Activated T-cell treated with anti-CD3 and anti-CD28 coated beads for 48 hours (primary cell): Measurements from ENCODE around the gene NR2F2.

Experiments
- DNase-seq: peaks from one replicate; pipeline ENCODE4 v3.0.0-alpha.2; 2020; ENCODE audit warnings: low read depth

NR2F2 gene

GRCh38 chr15:96332637-96333121 is 2.2 kb downstream of the NR2F2 start:
- no peak for DNase-seq

- DNase-seq: no peak
These were observed 2.9 kb downstream of the NR2F2 start for GRCh38 chr15:96333131-96334016.

- DNase-seq: no peak
These were observed 3.7 kb downstream of the NR2F2 start for GRCh38 chr15:96334017-96334704.

DNA sequence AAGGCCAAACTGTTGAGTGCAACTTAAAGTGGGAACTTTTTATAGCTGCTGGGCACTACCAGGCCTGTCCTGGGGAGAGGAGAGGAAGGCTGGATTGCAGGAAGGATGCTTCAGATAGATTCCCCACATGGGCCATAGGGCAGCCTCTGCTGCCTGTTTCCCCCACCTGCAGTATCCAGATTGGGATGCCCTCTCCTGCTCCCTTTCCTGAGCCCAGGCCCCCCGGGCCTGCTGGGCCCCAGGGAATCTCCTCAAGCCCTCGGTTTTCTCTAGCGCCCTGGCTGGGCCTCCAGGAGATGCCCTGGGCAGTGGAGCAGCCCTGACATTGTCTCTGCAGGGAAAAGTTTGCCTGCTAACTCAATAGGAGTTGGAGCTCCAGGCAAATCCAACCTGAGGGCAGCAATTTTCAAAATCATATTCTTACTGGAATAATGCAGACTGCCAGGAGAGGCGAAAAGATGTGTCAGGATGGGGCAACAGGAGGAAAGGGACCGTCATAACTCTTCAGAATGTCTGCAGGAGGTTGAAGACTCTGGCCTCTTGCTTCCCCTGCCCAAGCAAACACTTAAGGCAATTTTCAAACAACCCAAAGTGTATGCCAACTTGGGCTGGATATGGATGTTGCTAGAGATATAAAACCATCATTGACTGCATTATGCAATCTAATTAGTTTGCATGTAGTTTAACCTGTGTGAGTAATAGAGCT is 4.4 kb downstream of the NR2F2 start:
- DNase-seq: no peak

DNA sequence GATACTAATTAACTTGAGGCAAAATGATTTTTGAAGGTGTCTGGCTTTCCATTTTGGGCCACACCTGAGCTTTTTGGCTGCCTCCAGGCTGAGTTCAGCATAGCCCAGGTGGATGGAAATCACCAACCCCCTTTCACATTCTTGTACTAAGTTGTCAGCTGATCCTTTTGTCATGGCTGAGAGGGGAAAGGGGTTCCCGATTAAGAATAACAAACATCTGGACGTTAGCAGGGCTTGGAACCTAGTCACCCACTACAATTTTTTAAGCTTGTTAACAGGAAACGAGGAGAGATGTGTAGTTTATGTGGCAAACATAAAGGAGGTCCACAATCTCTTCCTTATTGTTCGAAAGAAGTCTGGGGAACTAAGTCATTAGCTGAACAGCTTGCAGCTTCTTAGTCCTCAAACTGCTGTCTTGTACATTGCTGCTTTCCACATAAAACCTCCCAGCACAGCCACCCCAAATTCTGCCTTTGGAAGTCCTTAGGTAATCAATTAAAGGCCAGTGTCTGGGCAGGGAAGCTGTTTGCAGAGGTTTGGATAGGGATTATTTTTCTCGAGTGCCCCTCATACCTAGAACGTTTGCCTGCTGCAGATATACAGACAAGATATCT is 5.0 kb downstream of the NR2F2 start:
- DNase-seq: no peak

- DNase-seq: no peak
These were observed 5.7 kb downstream of the NR2F2 start for GRCh38 chr15:96336108-96336595.

DNA sequence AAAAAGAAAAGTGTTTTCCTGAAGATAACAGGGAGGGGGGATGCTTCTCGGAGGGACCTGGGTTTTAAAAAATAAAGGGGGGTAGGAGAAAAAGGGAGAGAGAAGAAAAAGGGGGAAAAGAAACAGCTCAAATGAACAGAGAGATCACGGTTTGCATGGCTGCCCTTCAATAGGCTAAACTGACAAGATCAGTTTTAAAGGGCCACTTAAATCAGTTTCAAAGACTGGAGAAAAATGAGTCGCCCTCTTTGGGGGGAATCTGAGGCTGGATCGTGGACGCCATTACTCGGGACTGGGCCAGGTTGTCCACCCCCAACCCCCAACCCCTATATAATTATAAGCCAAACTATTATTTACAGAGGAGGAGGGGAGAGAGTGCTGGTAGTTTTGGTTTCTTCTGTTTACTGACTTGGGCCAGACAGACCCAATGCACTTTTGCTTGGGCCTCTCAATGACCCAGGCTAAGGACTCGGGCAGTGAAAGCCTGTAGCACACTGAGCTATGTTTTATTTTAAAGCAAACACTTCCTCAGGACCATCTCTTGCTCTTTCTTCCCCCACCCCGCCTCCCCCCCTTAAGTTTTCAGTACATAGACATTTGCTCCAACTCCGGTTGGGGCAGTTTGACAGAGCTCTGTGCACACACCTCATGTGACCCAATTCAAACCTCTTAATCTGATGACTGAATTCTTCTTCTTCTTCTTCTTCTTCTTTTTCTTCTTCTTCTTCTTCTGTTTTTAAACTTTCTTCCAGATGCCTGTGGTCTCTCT is 6.3 kb downstream of the NR2F2 start:
- no peak for DNase-seq

GRCh38 chr15:96337365-96338023 is 7.0 kb downstream of the NR2F2 start:
- DNase-seq: no peak

GRCh38 chr15:96338074-96338765 is 7.7 kb downstream of the NR2F2 start:
- no peak for DNase-seq

- DNase-seq: no peak
These were observed 8.5 kb downstream of the NR2F2 start for GRCh38 chr15:96338766-96339618.

GRCh38 chr15:96339619-96340347 is 9.3 kb downstream of the NR2F2 start:
- DNase-seq: no peak

DNA sequence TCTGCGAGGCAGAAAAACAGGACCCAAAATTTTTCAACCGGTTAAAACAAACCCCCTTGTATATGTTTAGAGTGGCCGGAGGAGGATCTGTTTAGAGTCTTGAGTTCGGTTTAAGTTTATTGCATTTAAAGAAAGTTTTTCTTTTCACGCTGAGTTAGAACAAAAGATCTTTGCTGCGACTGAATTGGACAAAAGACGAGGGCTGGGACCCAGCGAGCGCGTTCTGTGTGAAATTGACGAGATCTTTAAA is 9.8 kb downstream of the NR2F2 start:
- no peak for DNase-seq

- DNase-seq: no peak
These were observed 10.4 kb downstream of the NR2F2 start for GRCh38 chr15:96340598-96341512.

DNA sequence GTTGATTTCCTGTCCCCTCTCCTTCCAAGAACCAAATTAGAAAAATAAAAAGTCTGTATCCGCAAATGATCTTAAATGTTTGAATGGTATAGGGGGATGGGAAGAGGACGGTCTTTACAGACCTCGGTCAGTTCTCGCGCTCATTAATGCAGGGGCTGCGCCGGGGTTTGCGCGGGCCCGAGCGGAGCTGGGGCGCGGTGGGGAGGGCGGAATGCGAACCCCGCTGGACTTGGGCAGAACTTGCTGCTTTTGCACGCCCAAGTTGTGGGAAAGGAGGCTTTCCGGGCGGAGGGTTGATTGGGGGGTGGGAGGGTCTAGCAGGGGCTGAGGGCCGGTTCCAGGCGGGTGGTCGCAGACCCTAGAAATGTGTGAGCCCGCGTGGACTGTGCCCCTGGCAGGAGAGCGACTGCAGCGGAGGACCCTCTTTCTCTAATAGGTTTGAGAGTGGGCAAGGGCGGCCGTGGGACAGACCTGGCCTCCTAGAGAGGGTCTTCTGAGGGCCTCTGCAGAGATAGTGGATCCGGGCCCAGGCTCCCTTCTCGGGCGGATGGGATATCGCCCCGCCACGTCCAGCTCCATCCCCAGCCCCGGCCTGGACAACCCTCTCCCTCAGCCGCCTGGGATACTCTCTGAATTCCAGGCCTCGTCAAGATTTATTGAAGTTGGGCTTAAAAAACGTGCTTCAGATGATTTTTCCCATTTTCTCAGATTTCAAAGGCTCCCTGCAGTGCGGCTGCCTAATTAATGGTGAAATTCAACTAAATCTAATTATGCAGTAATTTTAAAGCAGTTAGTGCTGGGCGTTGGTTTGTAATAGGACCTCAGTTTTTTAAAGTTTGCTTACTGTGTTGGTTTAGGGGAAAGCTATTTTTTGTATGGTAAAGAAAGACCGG is 11.3 kb downstream of the NR2F2 start:
- no peak for DNase-seq

- no peak for DNase-seq
These were observed 12.1 kb downstream of the NR2F2 start for GRCh38 chr15:96342406-96343112.
